DMS153 treated with DMSO at 0.1 percent for 48 hours (cell line): ENCODE measurements around the gene TMTC3.
"Not testable (repeated sequence)": the region's sequence is repeated elsewhere in the genome, so short reads cannot be mapped to it uniquely, and the experiment has no call there.

Experiments used
- DNase-seq: peaks from one replicate; lab custom pipeline; 2025; ENCODE audit not compliant: unreplicated experiment; lab: John Stamatoyannopoulos, UW

Gene TMTC3

GRCh38 chr12:88163371-88163770 lies 21.3 kb downstream of the TMTC3 start:
- DNase-seq, result no peak

- no peak for DNase-seq
Measured at GRCh38 chr12:88166179-88166578, 24.1 kb downstream of the TMTC3 start.

- no peak for DNase-seq
Measured at GRCh38 chr12:88167384-88167783, 25.3 kb downstream of the TMTC3 start.

- no peak for DNase-seq
Measured at GRCh38 chr12:88172844-88173407, 30.8 kb downstream of the TMTC3 start.

GRCh38 chr12:88175544-88175943 lies 33.4 kb downstream of the TMTC3 start:
- no peak for DNase-seq

- no peak for DNase-seq
Measured at GRCh38 chr12:88179436-88180014, 37.4 kb downstream of the TMTC3 start.

GRCh38 chr12:88181881-88182280 lies 39.8 kb downstream of the TMTC3 start:
- no peak for DNase-seq

GRCh38 chr12:88182416-88182815 lies 40.3 kb downstream of the TMTC3 start:
- DNase-seq, result no peak

GRCh38 chr12:88184196-88184595 lies 42.1 kb downstream of the TMTC3 start:
- DNase-seq, result no peak

GRCh38 chr12:88185279-88185678 lies 43.2 kb downstream of the TMTC3 start:
- DNase-seq, result no peak

- no peak for DNase-seq
Measured at GRCh38 chr12:88185988-88186387, 43.9 kb downstream of the TMTC3 start.

GRCh38 chr12:88187571-88187970 lies 45.5 kb downstream of the TMTC3 start:
- DNase-seq, result no peak

- no peak for DNase-seq
Measured at GRCh38 chr12:88188180-88188579, 46.1 kb downstream of the TMTC3 start.

GRCh38 chr12:88192426-88192825 lies 50.3 kb downstream of the TMTC3 start:
- DNase-seq, result no peak

GRCh38 chr12:88194868-88195267 lies 52.8 kb downstream of the TMTC3 start:
- no peak for DNase-seq

- DNase-seq, result no peak
Measured at GRCh38 chr12:88200029-88200428, 57.9 kb downstream of the TMTC3 start.

- DNase-seq, result no peak
Measured at GRCh38 chr12:88202500-88202899, 60.4 kb downstream of the TMTC3 start.

GRCh38 chr12:88206601-88207000 lies 64.5 kb downstream of the TMTC3 start:
- no peak for DNase-seq

- DNase-seq, result no peak
Measured at GRCh38 chr12:88207921-88208620, 66.0 kb downstream of the TMTC3 start.

- no peak for DNase-seq
Measured at GRCh38 chr12:88208661-88209060, 66.6 kb downstream of the TMTC3 start.

GRCh38 chr12:88210311-88210710 lies 68.2 kb downstream of the TMTC3 start:
- not testable (repeated sequence) for DNase-seq

- no peak for DNase-seq
Measured at GRCh38 chr12:88218293-88218692, 76.2 kb downstream of the TMTC3 start.

GRCh38 chr12:88219861-88220260 lies 77.8 kb downstream of the TMTC3 start:
- DNase-seq, result no peak
